SIG-M5 (cell line): ENCODE results near the gene MAPK4.

Source experiments
- DNase-seq: peaks from one replicate; lab custom pipeline; 2025; lab: John Stamatoyannopoulos, UW

Gene MAPK4

DNA sequence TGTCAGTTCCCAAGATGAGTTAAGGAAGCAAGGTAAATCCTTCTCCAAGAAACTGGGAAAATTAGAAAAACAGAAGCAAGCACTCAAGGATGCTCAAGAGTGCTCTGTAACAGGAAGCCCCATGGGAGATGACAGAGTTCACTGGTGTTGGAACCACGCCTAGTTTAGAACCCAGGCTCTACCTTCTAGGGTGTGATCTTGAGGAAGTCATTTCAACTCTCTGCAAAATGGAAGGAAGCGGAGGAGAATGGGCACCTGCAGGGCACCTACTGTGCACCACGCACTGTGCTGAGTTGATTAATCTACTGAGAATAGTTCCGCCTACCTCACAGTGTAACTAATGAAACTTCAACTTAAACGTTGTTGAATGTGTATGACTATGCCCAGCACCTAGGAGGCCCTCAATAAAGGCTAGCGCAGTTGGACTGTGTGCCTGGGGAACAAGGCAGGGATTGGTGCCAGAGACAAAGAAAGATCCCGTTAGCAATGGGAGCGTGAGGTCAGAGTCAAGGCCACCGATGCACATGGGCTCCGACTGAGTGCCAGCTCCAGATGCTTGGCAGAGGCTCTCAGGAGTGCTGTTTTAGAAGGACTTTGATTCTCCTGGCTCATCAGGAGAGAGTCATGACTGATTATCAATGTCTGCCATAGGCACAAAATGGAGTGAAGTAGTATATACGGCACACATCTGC is 93.7 kb downstream of the MAPK4 start:
- no peak for DNase-seq

DNA sequence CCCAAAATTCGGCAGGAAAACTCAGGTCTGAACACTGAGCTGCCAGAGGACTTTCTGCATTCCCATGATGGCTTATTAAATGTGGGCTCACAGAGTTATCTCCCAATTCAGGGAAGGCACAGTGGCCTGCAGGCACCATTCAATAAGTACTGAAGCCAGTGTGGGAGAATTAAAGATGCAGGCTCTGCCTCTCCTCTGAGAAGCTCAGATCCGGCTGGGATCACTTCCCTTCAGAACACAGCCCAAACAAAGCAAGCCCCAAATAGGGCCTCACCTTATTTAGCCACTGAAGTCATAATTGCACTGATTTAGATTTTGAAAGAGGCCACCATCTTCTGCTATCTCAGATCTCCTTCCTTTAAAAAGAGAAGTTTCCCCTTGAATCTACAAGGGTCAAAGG is 94.3 kb downstream of the MAPK4 start:
- DNase-seq: no peak

DNA sequence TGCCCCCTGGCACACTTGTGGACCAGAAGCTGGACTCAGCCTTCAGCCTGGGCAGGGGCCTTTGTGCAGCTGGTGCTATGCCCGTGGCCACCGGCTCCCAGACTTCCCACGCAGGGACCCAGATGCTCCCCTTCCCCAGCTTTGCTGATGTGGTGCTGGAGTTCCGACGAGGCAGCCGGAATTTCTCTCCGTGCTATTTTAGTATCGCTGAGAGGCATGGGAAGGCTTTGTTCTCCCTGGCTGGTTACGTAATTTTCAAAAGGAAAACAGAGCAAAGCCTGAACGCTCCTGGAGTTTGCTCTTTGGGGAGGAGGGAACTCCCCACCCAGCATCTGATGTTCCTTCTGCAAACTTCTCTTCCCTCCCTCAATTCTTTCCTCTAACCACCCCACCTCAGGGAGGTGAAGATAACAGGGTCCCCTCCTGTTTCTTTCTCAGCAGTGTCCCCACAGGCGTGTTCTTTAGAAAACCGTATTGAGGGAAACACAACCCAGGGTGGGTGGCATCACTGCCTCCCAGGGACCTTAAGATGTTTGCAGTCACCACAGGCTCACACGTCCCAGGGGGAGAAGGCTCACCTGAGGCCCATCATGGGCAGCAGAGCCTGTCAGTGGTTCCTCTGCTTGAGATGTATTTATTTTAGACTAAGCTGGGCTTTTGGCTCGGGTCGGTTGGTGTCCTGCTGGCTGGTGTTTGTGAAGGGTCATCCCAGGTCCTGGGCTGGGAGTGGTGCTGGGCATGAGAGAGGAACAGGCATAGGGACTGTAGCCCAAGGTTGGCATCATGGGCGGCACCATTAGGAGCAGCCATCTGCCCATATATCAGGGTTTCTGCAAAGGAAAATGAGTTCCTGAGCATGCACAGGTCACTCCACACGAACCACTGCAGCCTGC is 95.0 kb downstream of the MAPK4 start:
- no peak for DNase-seq

GRCh38 chr18:50656396-50656795 is 96.5 kb downstream of the MAPK4 start:
- no peak for DNase-seq

- DNase-seq: no peak
Observed at GRCh38 chr18:50656841-50657470, 97.1 kb downstream of the MAPK4 start.

- DNase-seq: no peak
Observed at GRCh38 chr18:50658601-50659000, 98.7 kb downstream of the MAPK4 start.

DNA sequence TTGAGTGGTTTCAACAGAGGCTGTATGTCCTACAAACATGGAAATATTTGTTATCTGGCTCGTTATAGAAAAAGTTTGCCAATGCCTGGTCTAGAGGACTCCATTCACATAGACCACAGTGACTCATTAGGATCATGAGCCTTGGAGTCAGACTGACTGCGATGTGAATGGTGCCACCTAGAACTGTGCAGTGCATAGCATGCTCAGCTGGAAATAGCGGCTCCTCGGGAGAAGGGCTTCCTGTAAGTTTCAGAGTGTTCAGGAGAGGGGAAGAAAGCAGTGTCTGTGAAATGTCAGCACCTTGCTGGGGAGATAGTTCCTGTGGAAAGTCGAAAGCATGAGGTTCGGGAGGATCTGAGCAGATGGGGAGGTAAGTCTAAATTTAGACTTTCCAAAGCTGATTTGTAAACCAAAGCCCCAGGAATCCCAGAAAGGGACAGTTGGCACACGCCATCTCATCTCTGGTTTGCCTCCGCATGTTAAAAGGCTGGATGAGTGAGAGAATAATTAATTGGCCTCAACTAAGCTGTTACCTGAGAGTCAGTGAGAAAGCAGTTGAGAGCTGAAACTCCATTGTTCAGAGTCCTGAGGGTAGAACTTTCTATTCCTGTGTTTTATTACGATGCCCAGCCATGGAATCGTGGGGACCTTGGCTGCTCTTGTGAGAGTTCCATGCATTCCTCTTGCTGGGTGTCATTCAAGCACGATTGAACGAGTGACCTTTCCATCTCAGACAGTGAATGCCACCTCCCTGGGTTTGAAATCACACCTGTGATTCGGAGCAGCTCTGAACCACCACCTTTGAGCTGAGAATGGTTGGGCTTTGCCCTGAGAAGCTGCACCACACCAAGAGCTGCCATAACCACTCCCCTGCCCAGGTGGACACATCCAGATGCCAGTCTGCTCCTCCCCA is 99.5 kb downstream of the MAPK4 start:
- DNase-seq: no peak

DNA sequence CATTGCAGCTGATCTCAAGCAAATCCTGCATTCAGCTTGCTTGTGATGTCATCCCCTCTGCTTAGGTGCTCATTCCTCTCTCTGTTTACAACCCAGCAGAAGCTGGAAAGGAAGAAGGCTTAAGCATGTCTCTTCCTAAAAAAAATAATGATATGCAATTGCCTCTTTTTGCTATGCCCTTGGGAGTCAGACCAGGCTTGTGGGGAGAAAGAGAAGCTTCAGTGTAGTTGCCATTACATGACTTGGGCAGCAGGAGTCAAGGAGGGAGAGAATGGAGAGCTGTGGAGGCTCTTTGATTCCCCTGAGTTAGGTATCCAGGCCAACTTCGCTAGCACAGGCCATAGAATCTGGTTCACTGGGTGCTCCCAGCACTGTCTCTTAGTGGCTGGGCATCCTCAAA is 101.1 kb downstream of the MAPK4 start:
- DNase-seq: no peak

DNA sequence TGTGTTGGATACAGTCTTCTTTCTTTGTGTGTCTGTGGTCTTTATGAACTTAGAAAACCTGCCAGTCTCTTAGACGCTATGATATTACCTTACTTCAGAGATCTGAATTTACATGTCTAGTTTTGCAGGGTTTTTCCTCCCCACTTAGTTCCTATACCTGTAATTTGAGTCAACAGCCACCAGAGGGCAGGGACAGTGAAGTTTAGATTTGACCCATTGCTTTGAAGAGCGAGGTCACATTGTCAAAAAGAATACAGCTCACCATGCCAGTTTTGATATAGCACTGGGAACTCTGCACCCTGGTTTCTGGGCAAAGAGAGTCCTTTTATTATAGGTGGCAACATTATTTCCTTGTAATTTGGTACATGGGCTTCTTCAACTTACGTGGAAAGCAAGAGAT is 102.3 kb downstream of the MAPK4 start:
- DNase-seq: no peak

DNA sequence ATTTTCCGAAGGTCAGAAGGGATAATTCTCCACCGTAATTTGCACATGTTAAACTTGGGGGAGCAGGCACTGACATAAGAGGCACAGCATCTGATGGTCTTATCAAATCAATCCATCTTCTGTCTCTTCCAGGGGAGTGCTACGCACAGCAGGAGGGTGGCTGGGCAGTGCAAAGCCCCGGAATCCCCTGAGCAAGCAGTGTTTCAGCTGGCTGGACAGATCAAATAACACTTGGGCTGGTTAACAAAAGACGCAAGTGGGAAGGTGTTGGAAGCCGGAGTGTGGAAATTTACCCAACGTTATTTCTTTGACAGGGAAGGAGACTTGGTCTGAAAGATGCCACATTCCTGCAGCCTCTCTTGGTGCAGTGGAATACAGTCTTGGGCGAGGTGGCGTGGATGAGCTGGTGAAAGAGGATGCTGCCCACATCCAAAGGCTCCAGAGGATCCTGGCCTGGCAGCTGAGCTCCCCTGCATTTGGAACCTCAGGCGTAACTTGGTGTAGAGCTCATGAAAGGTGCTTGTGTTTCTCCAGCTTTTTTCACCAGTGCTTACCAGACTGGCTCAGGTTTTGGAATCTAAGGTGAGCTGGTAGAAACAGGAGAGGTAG is 103.0 kb downstream of the MAPK4 start:
- DNase-seq: no peak

- no peak for DNase-seq
Observed at GRCh38 chr18:50663626-50664441, 103.9 kb downstream of the MAPK4 start.

DNA sequence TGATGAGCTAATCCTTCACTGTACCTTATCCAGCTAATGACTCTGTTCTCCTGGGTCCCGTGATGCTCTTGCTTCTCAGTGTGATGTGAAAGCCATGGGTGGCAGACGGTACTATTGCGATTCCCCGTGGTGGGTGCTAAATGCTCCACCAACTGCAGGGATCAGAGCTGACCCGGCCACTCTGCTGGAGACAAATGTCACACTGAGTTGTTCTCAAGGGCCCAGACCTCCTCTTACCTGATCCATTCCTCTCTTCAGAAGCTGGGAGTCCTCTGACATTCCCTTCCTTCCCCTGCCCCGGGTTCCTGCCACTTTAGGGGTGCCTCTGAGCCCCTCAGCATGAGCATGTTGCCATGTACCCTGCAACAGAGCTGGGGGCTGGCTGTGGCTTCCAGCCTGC is 105.1 kb downstream of the MAPK4 start:
- DNase-seq: no peak

GRCh38 chr18:50665519-50665918 is 105.6 kb downstream of the MAPK4 start:
- no peak for DNase-seq

DNA sequence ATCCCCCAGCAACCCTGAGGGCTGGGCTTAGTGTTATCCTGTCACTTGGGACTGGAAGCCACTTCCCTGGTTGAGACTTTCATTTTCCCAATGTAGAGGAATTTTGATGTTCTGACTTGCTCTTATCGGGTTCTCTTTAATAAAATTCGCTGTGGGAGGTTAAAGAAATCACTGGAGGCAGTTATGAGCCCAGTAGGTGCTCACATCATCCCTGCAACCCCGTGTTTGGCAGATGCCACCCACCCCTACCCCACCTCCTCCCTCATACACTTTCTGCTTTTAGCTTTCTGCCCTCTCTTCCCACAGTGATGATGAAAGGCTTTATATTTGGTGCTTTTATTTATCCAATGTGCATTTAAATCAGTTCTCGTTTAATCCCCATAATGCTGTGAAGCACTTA is 106.6 kb downstream of the MAPK4 start:
- no peak for DNase-seq

GRCh38 chr18:50671376-50671775 is 111.5 kb downstream of the MAPK4 start:
- no peak for DNase-seq

DNA sequence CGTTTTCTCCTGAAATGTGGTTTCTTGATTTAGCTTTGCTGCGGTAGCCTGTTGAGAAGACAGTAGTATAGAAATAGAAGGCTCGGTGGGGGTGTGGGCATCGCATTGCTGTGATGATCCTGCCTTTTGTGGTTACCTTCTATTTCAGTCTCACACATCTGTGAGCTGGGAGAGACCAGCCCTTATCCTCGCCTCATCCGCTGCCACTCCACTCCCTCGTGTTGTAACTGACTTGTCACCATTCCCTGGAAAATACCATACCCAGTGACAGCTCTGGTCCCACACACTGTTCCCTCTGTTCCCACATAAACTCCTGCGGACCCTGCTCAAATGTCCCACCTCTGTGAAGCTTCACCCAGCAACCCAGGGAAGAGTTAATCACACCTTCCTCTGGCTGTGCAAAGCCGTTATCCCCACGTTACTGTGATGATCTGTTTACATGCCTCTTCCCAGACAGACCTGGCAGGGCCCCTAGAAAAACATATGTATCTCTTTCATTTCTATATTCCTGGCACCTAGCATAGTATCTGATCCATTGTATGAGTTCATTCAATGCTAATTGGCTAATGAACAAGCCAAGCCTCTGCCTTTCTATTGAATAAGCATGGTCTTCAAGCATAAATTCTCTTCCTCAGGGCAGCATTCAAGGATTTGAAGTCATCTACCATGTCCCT is 114.6 kb downstream of the MAPK4 start:
- DNase-seq: no peak

DNA sequence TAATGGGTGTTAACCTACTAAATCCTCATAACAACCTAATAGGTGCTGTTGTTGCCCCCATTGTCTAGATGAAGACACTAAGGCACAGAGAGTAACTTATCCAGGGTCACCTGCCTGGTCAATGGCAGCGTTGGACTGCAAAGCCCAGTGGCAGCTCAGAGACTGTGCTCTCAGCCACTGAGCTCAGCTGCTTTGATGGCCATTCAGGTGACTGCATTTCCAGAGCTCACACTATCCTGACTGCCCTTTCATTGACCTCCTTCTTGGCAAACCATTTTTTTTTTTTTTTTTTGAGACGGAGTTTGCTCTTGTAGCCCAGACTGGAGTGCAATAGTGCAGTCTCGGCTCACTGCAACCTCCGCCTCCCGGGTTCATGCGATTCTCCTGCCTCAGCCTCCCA is 115.2 kb downstream of the MAPK4 start:
- DNase-seq: no peak

DNA sequence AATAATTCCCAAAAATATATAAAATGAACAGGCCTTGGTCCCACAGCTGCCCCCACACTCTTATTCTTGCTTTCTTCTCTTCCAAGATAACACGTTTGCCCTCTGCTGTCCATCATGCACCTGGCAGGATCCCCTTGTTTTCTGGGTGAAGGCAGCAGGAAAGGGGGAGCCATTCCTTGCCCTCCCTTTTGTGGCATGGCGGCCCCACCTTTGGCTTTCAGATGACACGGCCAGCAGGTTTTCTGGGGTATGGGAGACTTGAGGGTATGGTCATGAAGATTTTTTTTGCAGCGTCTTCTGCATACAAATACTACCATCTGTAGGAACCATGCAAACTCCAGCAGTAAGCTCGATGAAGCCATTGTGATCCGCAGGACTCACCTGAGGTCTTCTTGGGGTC is 118.8 kb downstream of the MAPK4 start:
- DNase-seq: no peak

GRCh38 chr18:50679056-50679455 is 119.2 kb downstream of the MAPK4 start:
- DNase-seq: no peak

- DNase-seq: no peak
Observed at GRCh38 chr18:50679656-50680055, 119.8 kb downstream of the MAPK4 start.
